ENCODE data around the gene USP9Y.

DNA sequence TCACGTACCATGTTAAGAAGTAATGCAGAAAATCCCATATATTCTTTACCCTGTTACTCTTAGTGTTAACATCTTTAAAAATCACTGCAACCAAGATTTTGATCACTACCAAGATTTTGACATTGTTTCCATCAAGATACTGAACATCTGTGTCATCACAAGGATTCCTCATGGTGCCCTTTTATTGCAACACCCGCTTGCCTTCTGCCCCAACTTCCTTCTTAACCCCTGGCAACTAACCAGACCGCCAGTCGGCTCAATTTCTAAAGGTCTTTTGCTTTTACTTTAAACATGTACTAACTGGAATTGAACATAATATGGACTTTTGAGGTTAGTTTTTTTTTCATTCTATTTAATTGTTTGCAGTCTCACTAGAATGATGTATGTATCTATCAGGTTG lies 41.7 kb downstream of the USP9Y start:
- TF ChIP-seq, protein P1, sequence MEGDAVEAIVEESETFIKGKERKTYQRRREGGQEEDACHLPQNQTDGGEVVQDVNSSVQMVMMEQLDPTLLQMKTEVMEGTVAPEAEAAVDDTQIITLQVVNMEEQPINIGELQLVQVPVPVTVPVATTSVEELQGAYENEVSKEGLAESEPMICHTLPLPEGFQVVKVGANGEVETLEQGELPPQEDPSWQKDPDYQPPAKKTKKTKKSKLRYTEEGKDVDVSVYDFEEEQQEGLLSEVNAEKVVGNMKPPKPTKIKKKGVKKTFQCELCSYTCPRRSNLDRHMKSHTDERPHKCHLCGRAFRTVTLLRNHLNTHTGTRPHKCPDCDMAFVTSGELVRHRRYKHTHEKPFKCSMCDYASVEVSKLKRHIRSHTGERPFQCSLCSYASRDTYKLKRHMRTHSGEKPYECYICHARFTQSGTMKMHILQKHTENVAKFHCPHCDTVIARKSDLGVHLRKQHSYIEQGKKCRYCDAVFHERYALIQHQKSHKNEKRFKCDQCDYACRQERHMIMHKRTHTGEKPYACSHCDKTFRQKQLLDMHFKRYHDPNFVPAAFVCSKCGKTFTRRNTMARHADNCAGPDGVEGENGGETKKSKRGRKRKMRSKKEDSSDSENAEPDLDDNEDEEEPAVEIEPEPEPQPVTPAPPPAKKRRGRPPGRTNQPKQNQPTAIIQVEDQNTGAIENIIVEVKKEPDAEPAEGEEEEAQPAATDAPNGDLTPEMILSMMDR (IDR thresholded peaks at IDR 0.05) = no peak
- no peak for TF ChIP-seq POLR2A (IDR thresholded peaks at IDR 0.05)

Measured in esophagus squamous epithelium (tissue), 4 donors.